Measurements from ENCODE around the gene KRT20.

KRT20 gene

DNA sequence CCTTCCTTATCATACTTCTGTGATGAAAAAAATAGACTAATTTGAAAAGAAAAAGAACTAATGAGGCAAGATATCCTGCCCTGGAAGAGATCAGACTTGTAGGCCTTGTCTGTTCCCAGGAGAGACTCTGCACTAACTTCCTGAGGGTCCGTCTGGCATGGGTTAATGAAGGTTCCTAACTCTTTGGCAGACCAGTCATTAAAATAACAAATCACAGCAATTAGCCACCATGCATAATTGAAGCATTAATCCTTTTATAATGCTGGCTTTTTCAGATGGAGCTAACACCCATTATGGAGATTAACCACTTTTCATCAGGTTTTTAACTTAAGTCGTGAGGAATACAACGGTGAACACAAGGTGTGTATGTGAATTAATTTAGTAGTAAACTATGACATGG is 52.2 kb downstream of the KRT20 start:
- Histone ChIP-seq H3K4me3 (ENCODE audit: low read depth in 1 of 2, low read length in 1 of 2) (no peak overlapping the region), H3K9me3 (no peaks in the 10 kb centered on the region), H3K27me3 (peaks cover 30% of the 10 kb centered on the region), H3K27ac (no peak overlapping the region), H3K36me3 (no peaks in the 10 kb centered on the region), H3K4me1 (ENCODE audit: control insufficient read depth in 1 of 2, insufficient read depth in 1 of 2, low read depth in 1 of 2, low read length in 1 of 2) (no peaks in the 10 kb centered on the region)
- TF ChIP-seq, protein P1, sequence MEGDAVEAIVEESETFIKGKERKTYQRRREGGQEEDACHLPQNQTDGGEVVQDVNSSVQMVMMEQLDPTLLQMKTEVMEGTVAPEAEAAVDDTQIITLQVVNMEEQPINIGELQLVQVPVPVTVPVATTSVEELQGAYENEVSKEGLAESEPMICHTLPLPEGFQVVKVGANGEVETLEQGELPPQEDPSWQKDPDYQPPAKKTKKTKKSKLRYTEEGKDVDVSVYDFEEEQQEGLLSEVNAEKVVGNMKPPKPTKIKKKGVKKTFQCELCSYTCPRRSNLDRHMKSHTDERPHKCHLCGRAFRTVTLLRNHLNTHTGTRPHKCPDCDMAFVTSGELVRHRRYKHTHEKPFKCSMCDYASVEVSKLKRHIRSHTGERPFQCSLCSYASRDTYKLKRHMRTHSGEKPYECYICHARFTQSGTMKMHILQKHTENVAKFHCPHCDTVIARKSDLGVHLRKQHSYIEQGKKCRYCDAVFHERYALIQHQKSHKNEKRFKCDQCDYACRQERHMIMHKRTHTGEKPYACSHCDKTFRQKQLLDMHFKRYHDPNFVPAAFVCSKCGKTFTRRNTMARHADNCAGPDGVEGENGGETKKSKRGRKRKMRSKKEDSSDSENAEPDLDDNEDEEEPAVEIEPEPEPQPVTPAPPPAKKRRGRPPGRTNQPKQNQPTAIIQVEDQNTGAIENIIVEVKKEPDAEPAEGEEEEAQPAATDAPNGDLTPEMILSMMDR (IDR thresholded peaks at IDR 0.05) = no peak

GRCh38 chr17:40830085-40830776 is 54.8 kb downstream of the KRT20 start:
- Histone ChIP-seq H3K27me3 (peaks cover 48% of the 10 kb centered on the region), H3K9me3 (no peaks in the 10 kb centered on the region), H3K27ac (no peak overlapping the region), H3K4me3 (ENCODE audit: low read depth in 1 of 2, low read length in 1 of 2) (no peak overlapping the region), H3K4me1 (ENCODE audit: control insufficient read depth in 1 of 2, insufficient read depth in 1 of 2, low read depth in 1 of 2, low read length in 1 of 2) (no peaks in the 10 kb centered on the region), H3K36me3 (no peaks in the 10 kb centered on the region)
- TF ChIP-seq, protein P1 (IDR thresholded peaks at IDR 0.05) = no peak

GRCh38 chr17:40828454-40829044 is 56.5 kb downstream of the KRT20 start:
- Histone ChIP-seq H3K36me3 (no peaks in the 10 kb centered on the region), H3K27me3 (peaks cover 65% of the 10 kb centered on the region), H3K9me3 (no peaks in the 10 kb centered on the region), H3K4me1 (ENCODE audit: control insufficient read depth in 1 of 2, insufficient read depth in 1 of 2, low read depth in 1 of 2, low read length in 1 of 2) (no peaks in the 10 kb centered on the region), H3K27ac (no peak overlapping the region), H3K4me3 (ENCODE audit: low read depth in 1 of 2, low read length in 1 of 2) (no peak overlapping the region)
- TF ChIP-seq, protein P1 (IDR thresholded peaks at IDR 0.05) = no peak

DNA sequence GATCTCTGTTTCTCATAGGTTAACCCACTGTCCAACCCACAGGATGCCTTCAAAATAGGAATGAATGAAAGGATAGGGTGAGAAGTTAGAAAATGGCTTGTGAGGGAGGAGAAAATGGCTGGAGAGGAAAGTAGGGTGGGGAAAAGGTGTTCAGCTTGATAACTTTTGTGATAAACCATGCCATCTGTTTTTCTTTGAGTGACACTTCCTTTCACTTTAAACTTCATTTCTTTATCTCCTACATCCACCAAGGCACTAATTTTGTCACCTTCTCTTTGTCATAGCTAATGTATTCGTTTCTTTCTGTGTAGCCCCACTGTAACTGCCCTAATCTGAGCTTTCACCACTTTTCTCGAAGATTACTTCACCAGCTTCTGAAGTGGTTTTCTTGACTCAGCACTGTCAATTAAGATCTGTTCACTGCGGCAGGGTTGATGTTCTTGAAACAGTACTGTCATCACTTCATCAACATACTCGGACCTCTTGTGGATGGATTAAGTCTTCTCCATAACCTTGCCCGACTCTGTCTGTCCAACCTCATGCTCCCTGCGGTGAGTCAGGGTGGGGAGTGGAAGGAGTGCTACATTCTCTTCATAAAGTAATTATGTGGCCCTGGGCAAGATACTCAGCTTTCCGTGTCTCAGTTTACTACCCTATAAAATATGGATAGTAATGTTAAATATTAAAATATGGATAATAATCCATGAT is 57.1 kb downstream of the KRT20 start:
- H3K4me3 ChIP-seq (ENCODE audit: low read depth in 1 of 2, low read length in 1 of 2) = no peak overlapping the region
- no peaks in the 10 kb centered on the region for H3K36me3 ChIP-seq

More for the DNA sequence above, 57.1 kb downstream of the KRT20 start:
- H3K9me3 ChIP-seq = no peaks in the 10 kb centered on the region
- no peak overlapping the region for H3K27ac ChIP-seq
- TF ChIP-seq, protein P1 (IDR thresholded peaks at IDR 0.05) = no peak
- H3K27me3 ChIP-seq = peaks cover 71% of the 10 kb centered on the region
- H3K4me1 ChIP-seq (ENCODE audit: control insufficient read depth in 1 of 2, insufficient read depth in 1 of 2, low read depth in 1 of 2, low read length in 1 of 2) = no peaks in the 10 kb centered on the region
